CD14-positive monocyte (primary cell): ENCODE results near the gene LGI4. TPM values are rescaled to one million over a fixed set of nuclear protein-coding genes. Genes with fewer than 3 reads are reported as not detected.
"Not testable (repeated sequence)": the region's sequence is repeated elsewhere in the genome, so short reads cannot be mapped to it uniquely, and the experiment has no call there.

Experiments
- DNase-seq, 3 donors: peaks; one replicate each; pipeline ENCODE4 v3.0.0-alpha.2; 2011 to 2022
- H2AFZ ChIP-seq: 2 replicates; pipeline ENCODE4 v1.6.0; 2012; ENCODE audit warnings: mild to moderate bottlenecking, low read depth, low read length, inconsistent platforms; ENCODE audit not compliant: insufficient read depth, poor library complexity, severe bottlenecking
- H3K27ac ChIP-seq, 2 donors: 1 replicate in 1 of 2; 2 replicates in 1 of 2; pipeline ENCODE4 v1.5.1; 2012 to 2013; ENCODE audit warnings: low read length in 2 of 2, control low read depth in 1 of 2, inconsistent platforms in 1 of 2, low read depth in 1 of 2, mild to moderate bottlenecking in 1 of 2
- H3K27me3 ChIP-seq, 2 donors: one replicate each; pipeline versions ENCODE4 v1.6.0 to v1.6.1; 2011 to 2013; ENCODE audit warnings: low read length in 2 of 2; ENCODE audit not compliant: control insufficient read depth in 2 of 2, insufficient read depth in 2 of 2
- H3K36me3 ChIP-seq, 2 donors: replicated peaks in 1 of 2; 1 replicate in 1 of 2; 2 replicates in 1 of 2; pipeline versions ENCODE4 v1.5.1 to v1.6.1; 2012 to 2013; ENCODE audit warnings: low read length in 2 of 2, control low read depth in 1 of 2, inconsistent platforms in 1 of 2, mild to moderate bottlenecking in 1 of 2; ENCODE audit not compliant: insufficient read depth in 2 of 2, control insufficient read depth in 1 of 2
- H3K4me1 ChIP-seq, 2 donors: 1 replicate in 1 of 2; 2 replicates in 1 of 2; pipeline versions ENCODE4 v1.5.1 to v1.6.1; 2012 to 2013; ENCODE audit warnings: low read length in 2 of 2, control low read depth in 1 of 2, inconsistent platforms in 1 of 2, mild to moderate bottlenecking in 1 of 2, moderate library complexity in 1 of 2; ENCODE audit not compliant: insufficient read depth in 2 of 2, control insufficient read depth in 1 of 2
- H3K4me2 ChIP-seq: replicated peaks from 2 replicates; pipeline ENCODE3; 2012; ENCODE audit warnings: low read length, moderate library complexity, mild to moderate bottlenecking; ENCODE audit not compliant: poor library complexity, severe bottlenecking; ENCODE audit errors: extremely low read depth
- H3K4me3 ChIP-seq, 3 experiments: fragments of 200-600 bp in 1 of 3; sonication (generic) in 1 of 3; replicated peaks in 1 of 3; 1 replicate in 2 of 3; 2 replicates in 1 of 3; pipeline ENCODE4 v1.5.1; 2011 to 2013; ENCODE audit warnings: low read length in 3 of 3, mild to moderate bottlenecking in 3 of 3, control low read depth in 2 of 3, low read depth in 2 of 3, inconsistent platforms in 1 of 3, moderate library complexity in 1 of 3
- H3K79me2 ChIP-seq: 2 replicates; pipeline ENCODE4 v1.6.0; 2012; ENCODE audit warnings: mild to moderate bottlenecking, control low read depth, inconsistent platforms, low read length, moderate library complexity; ENCODE audit not compliant: insufficient read depth
- H3K9ac ChIP-seq: 2 replicates; pipeline ENCODE4 v1.6.0; 2017; ENCODE audit warnings: low read length, mild to moderate bottlenecking; ENCODE audit not compliant: insufficient read depth, poor library complexity, severe bottlenecking
- H3K9me3 ChIP-seq, 2 donors: replicated peaks in 1 of 2; 1 replicate in 1 of 2; 2 replicates in 1 of 2; pipeline versions ENCODE4 v1.5.1 to v1.6.1; 2012 to 2013; ENCODE audit warnings: low read length in 2 of 2, control low read depth in 1 of 2; ENCODE audit not compliant: control insufficient read depth in 1 of 2, insufficient read depth in 1 of 2
- H4K20me1 ChIP-seq: 2 replicates; pipeline ENCODE4 v1.6.0; 2012; ENCODE audit warnings: mild to moderate bottlenecking, low read length, control low read depth, moderate library complexity; ENCODE audit not compliant: insufficient read depth
- H3K27ac Mint-ChIP-seq, 7 donors: one replicate each; pipeline ENCODE4 v1.8.0; 2020; ENCODE audit warnings: mild to moderate bottlenecking in 7 of 7, mixed read lengths in 7 of 7, moderate library complexity in 6 of 7, inconsistent platforms in 2 of 7
- H3K27me3 Mint-ChIP-seq, 3 donors: one replicate each; pipeline ENCODE4 v1.8.0; 2021 to 2022; ENCODE audit warnings: low read depth in 3 of 3, mild to moderate bottlenecking in 3 of 3, mixed read lengths in 3 of 3, moderate library complexity in 3 of 3, inconsistent platforms in 1 of 3
- H3K36me3 Mint-ChIP-seq, 2 donors: one replicate each; pipeline ENCODE4 v1.8.0; 2020; ENCODE audit warnings: mixed read lengths in 2 of 2, inconsistent platforms in 1 of 2, mild to moderate bottlenecking in 1 of 2
- H3K4me1 Mint-ChIP-seq: one replicate; pipeline ENCODE4 v1.8.0; 2020; ENCODE audit warnings: mild to moderate bottlenecking, mixed read lengths
- H3K4me3 Mint-ChIP-seq, 2 donors: one replicate each; pipeline ENCODE4 v1.8.0; 2020; ENCODE audit warnings: mild to moderate bottlenecking in 2 of 2, mixed read lengths in 2 of 2, moderate library complexity in 1 of 2
- H3K9me3 Mint-ChIP-seq, 7 donors: one replicate each; pipeline ENCODE4 v1.8.0; 2020 to 2022; ENCODE audit warnings: mixed read lengths in 7 of 7, mild to moderate bottlenecking in 6 of 7, moderate library complexity in 6 of 7, inconsistent platforms in 2 of 7
- CTCF ChIP-seq: fragments of 200-600 bp; IDR thresholded peaks from one replicate; pipeline ENCODE4 v1.8.0; 2022; ENCODE audit warnings: antibody characterized with exemption, mild to moderate bottlenecking
- WGBS: methylation state at CpG from one replicate; pipeline ENCODE4 v1.1.5; 2013; ENCODE audit warnings: missing lambda C conversion rate; ENCODE audit not compliant: insufficient coverage; 5-methylcytosine and 5-hydroxymethylcytosine counted together
- intact Hi-C, 2 donors: fragments of 100-400 bp; cut with micrococcal nuclease; formaldehyde crosslinking; loops; one replicate each; pipeline versions ENCODE4 v1.15.0 to v1.15.1; 2023
- polyA plus RNA-seq, 3 donors: library from polyadenylated mRNA; depleted of rRNA in 1 of 3; unstranded in 2 of 3; stranded (reverse) in 1 of 3; fragments of 300-500 nt in 2 of 3; fragments of >200 nt in 1 of 3; fragmentation: Illumina TruSeq in 2 of 3; gene quantifications; 1 replicate in 2 of 3; 2 replicates in 1 of 3; pipeline ENCODE4 v1.2.3, GENCODE V29; 2012 to 2021

Gene LGI4
- polyA plus RNA-seq, 3 donors = 1.1 TPM; not detected in 2

DNA sequence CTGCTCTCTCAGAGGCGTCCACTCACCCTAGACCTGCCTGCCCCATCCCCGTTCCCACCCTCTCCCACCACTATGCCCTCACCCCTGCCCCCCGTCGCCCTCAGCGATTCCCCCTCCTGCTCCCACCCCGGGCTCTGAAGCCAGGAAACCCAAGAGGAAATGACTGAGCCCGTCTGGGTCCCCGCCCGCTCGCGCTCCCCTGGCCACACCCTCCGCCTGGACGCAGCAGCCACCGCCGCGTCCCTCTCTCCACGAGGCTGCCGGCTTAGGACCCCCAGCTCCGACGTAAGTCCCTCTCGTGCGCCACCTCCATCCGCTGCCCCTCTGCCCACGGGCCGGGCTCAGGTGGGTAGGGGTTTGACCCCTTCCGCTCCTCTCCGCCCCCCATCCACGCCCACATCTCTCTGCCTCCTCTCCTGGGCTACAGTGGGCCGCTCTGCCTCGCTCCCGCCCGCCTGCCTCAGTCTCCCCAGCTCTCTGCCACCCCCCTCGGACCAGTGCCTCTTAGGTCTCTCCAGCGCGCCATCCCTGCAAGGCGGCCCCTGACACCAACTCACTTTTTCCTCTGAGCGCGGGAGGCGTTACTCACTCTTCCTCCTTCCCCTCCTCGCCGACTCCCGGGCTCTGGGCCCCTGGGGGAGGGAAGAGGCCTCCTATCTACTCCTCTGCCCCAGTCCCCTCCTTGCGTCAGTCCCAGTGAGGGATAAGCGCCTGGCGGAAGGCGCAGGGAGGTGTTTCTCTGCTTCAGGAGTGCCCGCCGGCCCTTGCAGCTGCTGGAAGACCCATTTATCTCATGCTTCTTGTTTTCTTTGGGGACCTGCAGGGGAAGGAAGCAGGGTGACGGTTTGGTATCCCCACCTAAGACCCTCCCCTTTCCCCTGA, 19.9 kb upstream of the LGI4 start, which contains the start of gene FXYD5:
Gene FXYD5 (plus strand): TSS at position 211 of the 882 bp plus-strand sequence. CDS start 816 bp downstream, outside the sequence.
- TF ChIP-seq CTCF = no peak
- H3K79me2 ChIP-seq = peaks cover 64% of the 10 kb centered on the region
- peaks cover 39 to 57% of the 10 kb centered on the region in 2 donors for H3K4me1 ChIP-seq

DNA sequence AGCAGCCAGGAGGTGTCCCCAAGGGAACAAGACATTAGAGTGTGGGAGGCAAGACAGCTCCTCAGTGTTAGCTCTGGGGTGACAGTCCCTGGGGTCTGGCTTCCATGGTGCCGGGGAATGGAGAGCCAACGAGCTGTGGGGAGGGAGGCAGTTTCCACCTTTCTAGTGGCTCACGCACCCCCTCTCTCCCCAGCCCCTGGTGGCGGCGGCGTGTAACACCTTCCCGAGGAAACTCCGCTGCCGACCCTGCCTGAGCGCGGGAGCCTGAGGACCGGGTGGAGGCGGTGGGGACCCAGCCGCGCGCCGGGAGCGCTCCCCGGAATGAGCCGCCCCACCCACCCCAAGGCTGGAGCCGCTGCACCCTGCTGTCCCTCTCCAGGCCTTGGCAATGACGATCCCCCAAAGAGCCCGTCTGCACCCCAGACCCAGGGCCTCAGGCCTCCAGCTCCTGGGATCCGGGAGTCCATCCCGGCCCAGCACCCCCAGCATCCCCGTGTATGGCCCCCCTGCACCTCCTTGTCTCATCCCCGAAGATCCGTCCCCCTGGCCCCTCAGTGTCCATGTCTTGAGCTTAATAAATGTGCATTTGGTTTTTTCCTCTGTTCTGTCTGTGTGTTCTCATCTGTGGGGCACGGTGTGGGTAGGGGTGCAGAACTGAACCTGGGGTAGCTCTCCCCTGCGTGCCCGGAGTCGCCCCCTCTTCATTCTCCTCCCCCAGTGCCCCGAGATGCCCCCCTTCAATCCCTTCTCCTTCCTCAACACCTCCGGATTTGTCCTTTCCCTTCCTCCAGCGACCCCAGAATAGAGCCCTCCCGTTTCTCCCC, 19.1 kb upstream of the LGI4 start:
- peaks cover 35% of the 10 kb centered on the region for H4K20me1 ChIP-seq
- peak overlapping the region; percentile 17 to 88 for H3K27ac ChIP-seq
- peaks cover 55% of the 10 kb centered on the region for H3K79me2 ChIP-seq
- peaks cover 21 to 26% of the 10 kb centered on the region in 2 donors for H3K36me3 ChIP-seq
- H3K4me3 ChIP-seq = peak overlapping the region; percentile 74 to 95 (median 89)
- Mint-ChIP-seq H3K9me3 (no peaks in the 10 kb centered on the region), H3K36me3 (peaks cover 31 to 35% of the 10 kb centered on the region in 2 donors), H3K27ac (peak overlapping the region; percentile 78 to 100 (median 98)), H3K4me1 (peaks cover 50% of the 10 kb centered on the region), H3K27me3 (peaks cover 5 to 14% (median 5%) of the 10 kb centered on the region in 3 donors), H3K4me3 (peak overlapping the region; percentile 99 to 100)
- TF ChIP-seq CTCF = peak; percentile 92
- H3K9ac ChIP-seq = peak overlapping the region; percentile 83
- no peaks in the 10 kb centered on the region for H3K9me3 ChIP-seq
- peak overlapping the region; percentile 91 for H2AFZ ChIP-seq
- peak; percentile 54 to 65 (median 63) for DNase-seq
- intact Hi-C loops = loop anchor here in 1 of 2 donors (2.0 kb wide), 1 partner anchor 57 kb away; no protein-coding TSS in a partner anchor
- WGBS = under 1% methylated on average over 30 of the region's 36 CpGs
- H3K4me1 ChIP-seq = peaks cover 39 to 57% of the 10 kb centered on the region in 2 donors
- H3K4me2 ChIP-seq = peak overlapping the region; percentile 96
- no peaks in the 10 kb centered on the region for H3K27me3 ChIP-seq

More for the DNA sequence above, 19.9 kb upstream of the LGI4 start, which contains the start of gene FXYD5:
- Histone ChIP-seq H3K4me2 (peak within 1 kb of the TSS; percentile 96), H3K36me3 (peaks cover 29 to 35% of the 10 kb centered on the region in 2 donors), H3K9me3 (no peaks in the 10 kb centered on the region), H3K4me3 (peak within 1 kb of the TSS; percentile 74 to 95 (median 89)), H4K20me1 (peaks cover 39% of the 10 kb centered on the region), H3K27ac (peak within 1 kb of the TSS; percentile 76 to 88), H3K27me3 (no peaks in the 10 kb centered on the region), H3K9ac (peak within 1 kb of the TSS; percentile 83), H2AFZ (peak within 1 kb of the TSS; percentile 91)
- Mint-ChIP-seq H3K27ac (peak within 1 kb of the TSS; percentile 88 to 100 (median 98)), H3K4me1 (peaks cover 50% of the 10 kb centered on the region), H3K9me3 (peaks cover 0 to under 1% (median 0%) of the 10 kb centered on the region in 7 donors), H3K4me3 (peak within 1 kb of the TSS; percentile 99 to 100), H3K36me3 (peaks cover 40 to 44% of the 10 kb centered on the region in 2 donors), H3K27me3 (peaks cover 5 to 14% (median 5%) of the 10 kb centered on the region in 3 donors)
- under 1% methylated on average over 27 of the region's 49 CpGs for WGBS
- intact Hi-C loops = loop anchor here in 1 of 2 donors (2.0 kb wide), 1 partner anchor 56 kb away; no protein-coding TSS in a partner anchor
- DNase-seq = peak; percentile 77 to 85 (median 79)

- H3K36me3 Mint-ChIP-seq = peaks cover 24 to 32% of the 10 kb centered on the region in 2 donors
- H3K4me1 Mint-ChIP-seq = peaks cover 50% of the 10 kb centered on the region
These were observed 18.3 kb upstream of the LGI4 start for GRCh38 chr19:35153129-35153522.

More at GRCh38 chr19:35153129-35153522, 18.3 kb upstream of the LGI4 start:
- H3K9me3 Mint-ChIP-seq, intact Hi-C loops, DNase-seq, H3K9me3 ChIP-seq, H3K9ac ChIP-seq, H3K27ac ChIP-seq, H3K27me3 ChIP-seq: not testable (repeated sequence)
- peak overlapping the region in 1 of 3 experiments; percentile 89 for H3K4me3 ChIP-seq
- Mint-ChIP-seq H3K27ac (peak overlapping the region in 1 of 7 donors; percentile 97), H3K4me3 (peak overlapping the region; percentile 99 to 100), H3K27me3 (peaks cover 5 to 14% (median 5%) of the 10 kb centered on the region in 3 donors)
- 84% methylated on average over 9 of the region's 10 CpGs for WGBS
- peaks cover 31% of the 10 kb centered on the region for H4K20me1 ChIP-seq
- H3K36me3 ChIP-seq = peaks cover 13 to 18% of the 10 kb centered on the region in 2 donors
- peak overlapping the region; percentile 96 for H3K4me2 ChIP-seq
- peaks cover 39 to 57% of the 10 kb centered on the region in 2 donors for H3K4me1 ChIP-seq
- peaks cover 47% of the 10 kb centered on the region for H3K79me2 ChIP-seq
- H2AFZ ChIP-seq = peak overlapping the region; percentile 91
